Activated CD4-positive, alpha-beta T cell treated with anti-CD3 and anti-CD28 coated beads, Interleukin-2, amount 50 U/mL, for 1 hour (primary cell): ENCODE measurements around the gene HOXB4.

ENCODE experiments used
- DNase-seq: peaks from one replicate; pipeline ENCODE4 v3.0.0-alpha.2; 2020

The HOXB4 gene

DNA sequence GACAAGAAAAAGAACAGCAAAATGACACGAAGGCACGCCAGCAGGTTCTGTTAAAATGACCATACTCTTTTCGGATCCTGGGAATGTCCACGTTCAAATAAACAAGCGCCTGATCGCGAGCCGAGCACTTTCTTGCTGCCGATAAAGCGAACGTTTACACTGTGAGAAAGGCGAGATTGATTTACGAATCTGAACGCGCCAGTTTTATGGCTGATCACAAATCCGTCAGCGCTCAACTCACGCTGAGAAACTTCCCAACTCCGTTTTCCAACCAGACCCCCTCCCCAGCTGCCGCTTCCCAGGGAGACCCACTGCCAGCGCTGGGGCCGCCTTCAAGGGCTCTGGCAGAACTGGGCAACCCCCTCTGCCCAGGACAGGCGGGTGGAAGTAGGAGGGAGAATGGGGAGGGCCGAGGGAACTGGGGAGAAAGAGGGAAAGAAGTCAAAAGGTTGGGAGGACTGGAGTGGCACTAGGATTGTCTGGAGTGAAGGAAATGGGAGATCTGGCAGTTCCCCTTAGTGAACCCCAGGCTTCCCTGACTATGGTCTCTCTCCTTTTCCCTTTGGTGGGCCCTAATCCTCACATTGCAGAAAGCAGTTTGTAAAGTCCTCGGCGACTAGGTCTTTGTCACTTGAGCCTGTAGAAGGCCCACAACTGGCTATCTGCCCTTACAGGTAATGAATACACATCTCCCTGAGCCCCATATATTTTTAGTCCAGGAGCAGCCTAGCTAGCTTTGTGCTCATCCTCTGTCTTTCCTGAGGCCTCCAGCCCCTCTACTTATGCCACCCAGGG is 6.9 kb downstream of the HOXB4 start:
- no peak for DNase-seq

DNA sequence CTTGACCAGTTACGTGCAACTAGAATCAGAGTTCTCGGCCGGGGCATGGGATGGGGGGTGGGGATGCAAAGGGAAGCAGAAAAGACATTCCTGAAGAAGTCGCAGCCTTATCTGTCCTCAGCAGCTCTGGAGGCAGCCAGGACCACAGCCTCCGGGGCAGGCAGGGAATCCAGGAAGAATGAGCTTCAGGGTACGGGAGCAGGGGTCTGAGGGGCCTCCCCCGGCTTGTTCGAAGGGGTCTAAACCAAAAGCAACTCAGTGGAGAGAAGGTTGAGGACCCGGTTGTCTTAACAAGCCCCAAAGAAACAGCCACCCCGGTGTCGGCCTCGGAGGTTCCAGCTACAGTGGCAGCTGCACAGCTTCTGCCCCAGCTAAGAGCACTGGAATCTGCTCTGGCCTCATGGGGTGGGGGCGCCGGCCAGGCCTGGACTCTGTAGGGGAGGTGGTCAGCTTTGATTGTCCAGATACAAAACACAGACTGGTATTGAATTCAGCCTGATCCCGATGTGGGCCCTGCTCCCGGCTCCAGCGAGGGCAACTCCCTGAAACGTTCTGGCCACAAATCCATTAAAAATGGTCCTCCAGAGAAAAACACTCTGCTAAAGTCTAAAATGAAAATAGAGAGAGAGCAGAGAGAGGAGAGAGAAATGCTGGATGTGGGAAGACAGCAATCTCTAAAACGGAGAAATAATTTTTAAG is 7.7 kb downstream of the HOXB4 start:
- DNase-seq: no peak

DNA sequence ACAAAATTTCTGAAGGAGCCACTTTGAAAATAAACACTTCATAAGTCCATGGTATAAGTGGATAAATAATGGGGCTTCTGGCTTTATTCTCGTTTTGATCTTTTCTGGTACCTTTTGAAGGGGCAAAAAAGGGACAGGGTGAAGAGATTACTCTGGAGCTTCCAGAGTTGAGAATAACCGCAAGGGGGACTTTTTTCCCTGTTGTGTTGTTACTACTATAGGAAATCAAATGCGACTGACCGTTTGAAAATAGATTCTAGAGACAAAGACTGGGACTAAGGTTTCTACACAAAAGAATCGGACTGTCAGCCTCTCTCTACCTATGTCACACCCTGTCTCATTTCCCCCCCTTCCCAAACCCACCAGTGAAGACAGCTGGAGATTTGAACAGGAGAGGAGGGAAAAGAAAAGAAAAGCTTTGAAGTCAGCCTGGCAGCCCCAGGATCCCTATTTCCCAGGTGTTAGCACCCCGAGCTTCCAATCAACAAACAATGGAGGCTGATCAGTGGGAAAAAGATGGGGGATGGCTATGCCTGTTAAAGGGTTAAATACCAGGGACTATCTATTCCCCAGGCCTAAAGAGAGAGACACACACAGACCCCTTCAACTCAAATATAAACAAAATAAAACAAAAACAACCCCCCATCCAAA is 8.4 kb downstream of the HOXB4 start:
- no peak for DNase-seq

GRCh38 chr17:48569240-48569582 is 8.9 kb downstream of the HOXB4 start:
- DNase-seq: no peak

- DNase-seq: no peak
Measured at GRCh38 chr17:48568499-48569239, 9.5 kb downstream of the HOXB4 start.

- DNase-seq: no peak
Measured at GRCh38 chr17:48567646-48568354, 10.3 kb downstream of the HOXB4 start.

- DNase-seq: no peak
Measured at GRCh38 chr17:48567209-48567608, 10.9 kb downstream of the HOXB4 start.

- no peak for DNase-seq
Measured at GRCh38 chr17:48566717-48567116, 11.4 kb downstream of the HOXB4 start.

DNA sequence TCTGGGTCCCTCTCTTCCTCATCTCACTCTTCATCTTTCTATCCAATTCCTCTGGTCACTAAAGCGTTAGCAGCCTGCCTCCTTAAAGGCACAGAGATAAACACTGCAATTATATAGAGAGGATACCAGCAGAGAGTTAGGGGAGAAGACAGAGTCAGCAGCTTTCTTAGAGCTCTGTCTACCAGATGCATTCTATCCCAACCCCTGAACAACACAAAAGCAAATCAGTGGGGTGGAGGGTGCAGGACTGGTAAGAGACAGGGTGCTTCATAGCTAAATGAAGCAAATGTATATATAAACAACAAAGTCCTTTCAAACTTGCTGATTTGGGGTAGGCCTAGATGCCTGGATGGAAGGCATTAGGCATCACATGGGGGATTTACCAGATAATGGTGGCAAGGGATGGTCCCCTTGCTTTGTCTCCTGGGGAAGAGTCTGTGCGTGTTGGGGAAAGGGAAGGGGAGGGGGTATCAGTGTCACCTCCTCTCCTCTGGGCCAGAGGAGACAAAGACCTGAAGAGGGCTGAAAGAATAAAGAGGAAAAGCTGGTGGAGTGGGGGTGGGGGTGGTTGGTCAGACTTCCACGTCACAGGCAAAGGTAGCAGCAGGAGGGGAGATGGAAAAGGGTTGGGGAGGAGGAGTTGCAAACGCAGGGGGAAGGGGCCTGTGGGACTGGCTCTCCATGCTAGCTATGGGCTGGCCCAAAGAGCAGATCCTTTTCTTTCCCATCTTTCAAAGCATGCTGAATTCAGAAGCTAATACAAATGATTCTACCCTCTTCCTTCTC is 12.0 kb downstream of the HOXB4 start:
- no peak for DNase-seq

- no peak for DNase-seq
Measured at GRCh38 chr17:48565022-48565554, 13.1 kb downstream of the HOXB4 start.

DNA sequence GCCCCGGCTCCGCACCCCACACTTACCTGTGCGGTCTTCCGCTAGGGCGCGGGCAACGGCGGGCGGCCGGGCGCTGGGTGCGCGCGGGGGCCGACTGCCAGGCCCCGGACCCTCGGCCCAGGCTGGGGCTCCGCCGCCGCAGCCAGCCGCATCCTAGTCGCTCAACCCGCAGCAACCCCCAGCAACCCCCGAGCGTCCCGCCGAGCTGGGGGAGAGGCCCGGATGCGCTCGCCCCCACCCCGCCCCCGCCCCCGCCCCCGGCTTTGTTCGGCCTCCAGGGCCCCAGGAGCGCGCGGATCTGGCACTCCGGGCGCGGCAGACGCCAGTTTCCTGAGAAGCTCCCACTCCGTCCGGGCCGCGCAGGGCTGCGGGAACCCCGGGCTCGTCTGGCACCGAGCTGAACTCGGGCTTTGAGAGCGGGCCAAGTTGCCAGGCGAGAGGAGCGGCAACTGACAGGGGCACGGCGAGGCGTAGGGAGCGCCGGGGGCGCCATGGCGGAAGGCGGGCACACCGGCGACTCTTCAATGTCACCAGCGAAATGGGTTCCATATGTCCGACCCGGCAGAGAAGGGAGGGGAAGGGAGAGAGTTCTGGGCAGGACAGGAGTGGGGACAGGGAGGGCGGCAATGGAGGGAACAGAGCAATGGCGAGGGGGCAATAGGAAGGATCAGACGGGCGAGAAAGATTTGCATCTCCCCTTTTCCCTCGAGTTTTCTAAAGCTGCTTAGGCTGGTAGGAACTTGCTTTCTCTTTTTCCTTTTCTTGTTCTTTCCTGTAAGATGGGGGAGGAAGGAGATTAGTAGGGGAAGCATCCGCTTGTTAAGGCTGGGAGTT is 13.7 kb downstream of the HOXB4 start:
- no peak for DNase-seq

DNA sequence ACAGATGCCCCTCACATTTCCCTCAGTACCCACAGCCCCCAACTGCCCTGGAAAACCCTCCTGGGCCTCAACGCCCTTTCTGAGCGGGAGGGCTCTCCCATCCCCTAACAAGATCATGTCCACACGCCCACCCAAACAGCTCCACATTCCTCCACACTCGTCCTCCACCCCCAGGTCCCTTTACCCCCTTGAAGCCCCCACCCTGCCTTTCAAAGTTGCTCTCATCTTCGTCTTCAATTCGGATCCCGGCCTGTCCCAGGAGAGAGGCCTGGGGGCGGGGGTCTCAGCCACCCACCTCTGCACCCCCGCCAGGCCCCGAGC is 14.3 kb downstream of the HOXB4 start:
- DNase-seq: no peak

- DNase-seq: no peak
Measured at GRCh38 chr17:48563385-48563838, 14.7 kb downstream of the HOXB4 start.

- no peak for DNase-seq
Measured at GRCh38 chr17:48562934-48563333, 15.2 kb downstream of the HOXB4 start.

DNA sequence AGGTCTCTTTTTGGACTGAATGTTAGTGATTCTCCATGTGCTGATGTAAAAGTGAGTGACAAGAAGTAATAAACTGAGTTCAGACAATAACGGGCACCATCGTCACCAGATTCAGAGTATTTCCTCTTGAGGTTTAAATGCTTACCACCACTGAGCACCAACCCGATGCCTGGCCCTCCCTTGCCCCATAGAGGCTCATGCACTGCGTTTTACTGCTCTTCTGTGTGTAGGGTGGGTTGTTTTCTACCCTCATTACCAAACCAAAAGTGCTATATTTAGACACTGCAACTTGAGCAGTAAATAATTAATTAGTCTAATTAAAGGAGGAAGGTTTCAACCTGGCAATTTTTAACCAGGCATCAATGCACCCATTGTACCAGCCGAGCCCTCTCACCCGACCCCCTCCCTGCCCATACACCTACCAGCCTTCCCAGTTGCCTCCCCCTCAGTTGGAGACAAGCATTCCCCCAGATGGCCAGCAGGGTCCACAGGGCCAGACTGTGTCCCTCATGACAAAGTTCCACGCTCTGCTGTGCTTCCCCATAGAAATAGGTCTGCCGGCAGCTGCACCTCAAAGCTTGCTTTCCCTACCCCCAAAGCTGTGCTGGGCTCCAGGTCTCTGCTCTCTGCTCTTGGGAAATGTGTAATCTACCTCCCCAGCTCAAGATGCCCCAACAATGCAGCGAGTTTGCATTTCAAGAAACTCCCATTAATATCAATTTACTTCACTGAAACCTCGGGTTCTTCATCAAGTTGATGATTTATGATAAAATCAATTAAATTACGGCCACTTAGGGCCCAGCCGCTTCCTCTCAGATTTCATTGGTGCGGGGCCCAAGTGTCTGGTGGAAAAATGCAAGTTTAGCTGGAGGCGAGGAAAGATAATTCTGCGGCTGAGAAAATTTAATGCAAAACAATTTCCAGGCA is 16.0 kb downstream of the HOXB4 start:
- DNase-seq: no peak

DNA sequence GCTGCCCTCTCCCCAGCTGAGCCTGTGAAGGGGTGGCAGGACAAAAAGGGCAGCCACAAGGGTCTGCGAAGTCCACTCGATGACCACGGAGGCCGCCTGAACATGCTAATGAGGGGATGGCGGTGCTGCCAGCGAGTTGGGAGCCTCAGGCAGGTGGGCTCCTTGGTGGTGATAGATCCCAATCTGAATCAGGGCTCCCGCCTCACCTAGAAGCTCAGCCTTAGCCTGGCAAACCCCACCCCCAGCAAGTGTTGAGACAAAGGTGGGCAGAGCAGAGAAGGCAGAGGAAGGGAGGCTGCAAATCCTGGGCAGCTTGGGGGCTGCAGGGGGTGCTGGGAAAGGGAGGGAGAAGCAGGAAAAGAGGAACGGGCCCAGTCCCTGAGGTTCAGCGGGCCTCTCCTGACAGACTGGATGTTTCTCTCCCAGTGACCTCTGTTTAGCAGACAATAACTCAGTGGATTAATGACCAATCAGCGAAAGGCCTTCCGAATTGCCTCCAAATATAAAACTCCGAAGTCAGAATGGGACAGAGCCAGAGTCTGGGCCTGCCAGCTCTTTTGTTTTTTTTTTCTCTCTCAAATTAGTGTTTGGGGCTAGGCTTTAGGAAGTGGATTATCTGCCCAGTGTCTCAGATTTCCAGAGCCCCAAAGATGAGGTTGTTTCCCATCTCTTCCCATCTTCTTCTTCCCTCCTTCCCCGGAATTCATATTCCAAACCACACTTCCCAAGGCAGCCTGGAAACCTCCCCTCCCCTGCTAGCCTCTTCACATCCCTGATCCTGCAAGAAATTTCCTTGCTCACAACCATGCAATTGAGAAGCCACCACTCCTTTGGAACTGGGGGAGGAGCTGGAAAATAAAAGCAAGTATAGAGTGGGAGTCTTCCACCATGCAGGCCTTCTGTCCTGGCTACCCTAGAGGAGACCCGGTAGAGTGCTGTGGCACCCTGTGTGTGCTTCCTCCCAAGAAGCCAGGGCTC is 18.0 kb downstream of the HOXB4 start:
- DNase-seq: no peak

DNA sequence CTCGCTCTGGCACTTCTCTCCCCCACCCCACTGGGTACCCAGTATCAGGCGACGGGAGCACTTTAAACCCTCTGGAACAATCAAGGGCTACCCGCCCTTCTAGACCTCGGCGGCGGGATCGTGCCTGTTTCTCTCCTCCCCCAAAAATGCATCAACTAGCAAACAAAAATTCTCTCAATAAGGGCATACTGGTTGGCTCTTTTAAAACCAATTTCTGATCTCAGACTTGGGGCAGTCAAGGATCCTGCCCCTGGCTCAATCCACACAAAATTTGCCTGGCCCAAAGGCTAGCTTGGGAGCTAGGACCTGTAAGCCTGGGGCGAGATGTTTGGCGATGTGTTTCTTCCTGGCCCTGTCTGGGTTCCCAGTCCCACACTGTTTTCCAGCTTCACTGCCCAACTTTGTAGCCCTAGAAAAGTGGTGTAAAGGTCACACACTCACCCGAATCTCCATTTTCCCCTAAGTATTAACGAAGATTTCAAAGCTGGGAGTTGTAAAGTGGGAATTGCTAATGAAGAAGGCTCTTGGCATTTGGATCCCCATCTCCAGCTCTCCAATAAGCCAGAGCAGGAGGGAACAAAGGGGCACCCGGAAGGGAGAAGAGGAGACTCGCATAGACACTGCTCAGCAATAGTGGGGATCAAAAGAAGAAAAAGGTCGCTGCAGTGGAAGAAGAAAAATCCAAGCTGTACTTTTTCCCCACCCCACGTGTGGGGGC is 18.9 kb downstream of the HOXB4 start:
- no peak for DNase-seq

DNA sequence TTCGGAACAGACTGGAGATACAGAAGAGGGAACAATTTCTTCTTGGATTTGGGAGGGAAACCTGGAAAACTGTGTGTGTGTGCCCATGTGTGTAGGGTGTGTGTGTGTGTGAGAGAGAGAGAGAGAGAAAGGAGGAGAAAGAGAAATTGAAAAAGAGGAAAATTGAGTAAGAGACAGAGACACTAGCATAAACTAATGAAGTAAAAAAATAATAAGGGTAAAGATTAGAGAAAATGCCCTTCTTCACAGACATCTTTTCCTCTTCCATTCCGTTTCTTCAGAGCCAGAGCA is 19.4 kb downstream of the HOXB4 start:
- DNase-seq: no peak
